ENCODE data around the gene EID3.

EID3 gene

DNA sequence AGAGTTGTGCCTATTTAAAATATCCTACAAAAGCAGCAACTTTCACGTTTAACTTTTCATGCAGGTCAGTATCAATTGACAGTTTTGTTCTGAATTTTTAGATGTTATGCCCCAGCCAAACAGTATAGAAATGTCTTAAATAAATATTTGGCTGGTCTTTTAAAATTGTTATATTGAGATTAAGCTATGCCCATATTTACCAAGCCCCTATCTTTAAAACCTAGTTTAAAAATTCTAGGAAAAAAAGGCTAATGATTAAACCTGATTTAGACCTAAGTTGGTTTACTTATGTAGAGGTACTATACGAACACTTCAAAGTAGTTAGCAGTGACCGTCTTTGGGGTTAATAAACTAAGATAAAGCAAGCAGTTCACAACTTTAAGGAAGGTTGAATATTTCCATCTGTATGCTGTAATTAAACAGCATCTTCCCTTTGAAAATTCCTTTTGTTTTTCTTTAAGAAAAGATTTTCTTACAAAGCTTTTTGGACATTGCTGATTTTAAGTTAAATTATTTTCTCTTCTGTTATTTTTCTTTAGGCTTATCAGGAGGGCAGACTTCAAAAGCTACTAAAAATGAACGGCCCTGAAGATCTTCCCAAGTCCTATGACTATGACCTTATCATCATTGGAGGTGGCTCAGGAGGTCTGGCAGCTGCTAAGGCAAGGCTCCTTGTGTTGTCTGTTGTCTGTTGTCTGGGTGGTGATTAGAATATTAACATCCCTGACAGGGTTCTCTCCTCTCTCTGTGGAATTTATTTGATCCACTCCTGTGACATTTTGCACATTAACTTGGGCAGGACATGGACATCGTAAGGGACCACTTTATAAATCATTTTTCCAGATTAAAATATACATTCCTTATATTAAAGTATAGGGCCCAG, 7.5 kb downstream of the EID3 start:
- no CpG with 5 or more reads among the region's 5 CpGs for WGBS, 2 donors (ENCODE audit: extremely low coverage in 2 of 2, insufficient read length in 2 of 2, insufficient replicate concordance in 1 of 2)
- Histone ChIP-seq H3K27me3 (ENCODE audit: control insufficient read depth in 3 of 3, insufficient read depth in 3 of 3, low read depth in 1 of 3, low read length in 3 of 3) (no peaks in the 10 kb centered on the region), H3K79me1 (ENCODE audit: low read depth, low read length) (peaks cover 3% of the 10 kb centered on the region), H2AFZ (ENCODE audit: low read length) (no peak overlapping the region), H3K18ac (ENCODE audit: low read length) (no peak overlapping the region), H2AK5ac (ENCODE audit: low read depth, low read length) (no peak overlapping the region), H3K36me3 (replicated peaks in 1 of 2; ENCODE audit: control insufficient read depth in 2 of 2, insufficient read depth in 2 of 2, low read length in 2 of 2) (peaks cover 18 to 83% of the 10 kb centered on the region in 2 donors), H2BK12ac (ENCODE audit: low read length) (no peak overlapping the region), H3K4me1 (ENCODE audit: control insufficient read depth in 2 of 2, insufficient read depth in 1 of 2, low read depth in 1 of 2, low read length in 2 of 2) (peaks cover 0 to 2% of the 10 kb centered on the region in 2 donors), H3K9me3 (replicated peaks in 1 of 2; ENCODE audit: control insufficient read depth in 2 of 2, insufficient read depth in 1 of 2, low read depth in 1 of 2, low read length in 2 of 2) (peaks cover 0 to 2% of the 10 kb centered on the region in 2 donors), H4K8ac (ENCODE audit: low read depth, low read length) (no peak overlapping the region), H2BK120ac (ENCODE audit: low read depth, low read length) (no peak overlapping the region), H4K91ac (ENCODE audit: low read depth, low read length, poor library complexity) (no peak overlapping the region), H2BK5ac (ENCODE audit: low read length) (no peak overlapping the region), H3K4ac (ENCODE audit: low read length) (no peak overlapping the region), H3K4me2 (ENCODE audit: insufficient read depth, low read length, poor library complexity, severe bottlenecking) (no peak overlapping the region), H3K4me3 (ENCODE audit: low read length in 2 of 2) (no peak overlapping the region), H3K23ac (ENCODE audit: low read depth, low read length, poor library complexity) (no peak overlapping the region), H3K9ac (ENCODE audit: low read depth, low read length, poor library complexity) (no peak overlapping the region), H3K27ac (replicated peaks; ENCODE audit: low read length) (no peak overlapping the region), H3K14ac (ENCODE audit: low read length) (no peak overlapping the region), H2BK15ac (ENCODE audit: low read length) (no peak overlapping the region)
- DNase-seq (ENCODE audit: low spot score): no peak

DNA sequence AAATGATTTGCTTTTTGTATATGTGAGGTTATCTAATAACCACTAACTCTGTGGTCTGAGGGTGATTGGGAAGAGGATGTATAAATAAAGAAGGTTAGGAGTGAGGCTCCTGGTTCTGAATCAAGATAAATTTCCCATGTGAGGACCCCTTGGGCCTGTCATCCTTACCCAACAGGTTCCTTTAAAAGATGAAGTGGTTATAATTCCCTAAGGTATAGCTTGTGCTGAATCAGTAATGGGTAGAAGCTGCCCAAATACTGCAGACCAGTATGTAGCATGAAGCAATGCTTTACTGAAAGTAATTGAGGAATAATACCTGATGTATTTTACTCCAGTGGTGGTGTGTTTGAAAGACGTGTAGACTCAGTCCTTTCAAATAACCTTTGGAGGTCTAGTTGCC, 8.7 kb downstream of the EID3 start:
- no peak overlapping the region for H2BK12ac ChIP-seq (ENCODE audit: low read length)
- peaks cover 3% of the 10 kb centered on the region for H3K79me1 ChIP-seq (ENCODE audit: low read depth, low read length)
- no CpG with 5 or more reads among the region's 1 CpG for WGBS, 2 donors (ENCODE audit: extremely low coverage in 2 of 2, insufficient read length in 2 of 2, insufficient replicate concordance in 1 of 2)
- no peak overlapping the region for H4K91ac ChIP-seq (ENCODE audit: low read depth, low read length, poor library complexity)
- no peak overlapping the region for H2BK120ac ChIP-seq (ENCODE audit: low read depth, low read length)
- H3K14ac ChIP-seq (ENCODE audit: low read length): no peak overlapping the region
- H4K8ac ChIP-seq (ENCODE audit: low read depth, low read length): no peak overlapping the region
- no peak overlapping the region for H3K4ac ChIP-seq (ENCODE audit: low read length)
- no peak overlapping the region for H2BK5ac ChIP-seq (ENCODE audit: low read length)
- no peak for DNase-seq (ENCODE audit: low spot score)
- H3K4me3 ChIP-seq (ENCODE audit: low read length in 2 of 2): no peak overlapping the region
- peaks cover 20 to 84% of the 10 kb centered on the region in 2 donors for H3K36me3 ChIP-seq (replicated peaks in 1 of 2; ENCODE audit: control insufficient read depth in 2 of 2, insufficient read depth in 2 of 2, low read length in 2 of 2)
- H3K4me2 ChIP-seq (ENCODE audit: insufficient read depth, low read length, poor library complexity, severe bottlenecking): no peak overlapping the region
- no peaks in the 10 kb centered on the region for H3K27me3 ChIP-seq (ENCODE audit: control insufficient read depth in 3 of 3, insufficient read depth in 3 of 3, low read depth in 1 of 3, low read length in 3 of 3)
- H2AK5ac ChIP-seq (ENCODE audit: low read depth, low read length): no peak overlapping the region
- peaks cover 0 to 2% of the 10 kb centered on the region in 2 donors for H3K4me1 ChIP-seq (ENCODE audit: control insufficient read depth in 2 of 2, insufficient read depth in 1 of 2, low read depth in 1 of 2, low read length in 2 of 2)
- H3K9me3 ChIP-seq (replicated peaks in 1 of 2; ENCODE audit: control insufficient read depth in 2 of 2, insufficient read depth in 1 of 2, low read depth in 1 of 2, low read length in 2 of 2): peaks cover 0 to 2% of the 10 kb centered on the region in 2 donors
- no peak overlapping the region for H3K27ac ChIP-seq (replicated peaks; ENCODE audit: low read length)
- no peak overlapping the region for H3K18ac ChIP-seq (ENCODE audit: low read length)
- no peak overlapping the region for H2AFZ ChIP-seq (ENCODE audit: low read length)
- no peak overlapping the region for H2BK15ac ChIP-seq (ENCODE audit: low read length)
- no peak overlapping the region for H3K23ac ChIP-seq (ENCODE audit: low read depth, low read length, poor library complexity)
- H3K9ac ChIP-seq (ENCODE audit: low read depth, low read length, poor library complexity): no peak overlapping the region

DNA sequence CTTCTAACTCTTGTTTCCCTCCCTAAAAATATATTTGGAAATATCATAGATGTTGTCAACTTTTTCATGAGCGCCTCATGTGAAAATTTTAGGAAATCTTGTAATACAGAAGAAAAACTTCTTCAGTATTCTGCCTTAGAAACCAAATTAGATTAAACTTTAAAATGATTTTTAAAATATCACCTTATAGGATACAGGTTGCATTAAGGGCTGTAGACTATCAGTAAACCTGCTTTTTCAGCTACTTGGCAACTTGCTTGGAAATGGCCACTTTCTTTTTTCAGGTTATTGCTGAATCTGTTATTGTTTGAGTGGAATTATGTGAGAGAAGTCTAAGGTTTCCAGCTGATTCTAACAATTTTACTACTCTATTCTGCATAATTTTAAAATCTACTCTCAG, 9.1 kb downstream of the EID3 start:
- peaks cover 24 to 86% of the 10 kb centered on the region in 2 donors for H3K36me3 ChIP-seq (replicated peaks in 1 of 2; ENCODE audit: control insufficient read depth in 2 of 2, insufficient read depth in 2 of 2, low read length in 2 of 2)
- WGBS, 2 donors (ENCODE audit: extremely low coverage in 2 of 2, insufficient read length in 2 of 2, insufficient replicate concordance in 1 of 2): no CpG with 5 or more reads among the region's 1 CpG

DNA sequence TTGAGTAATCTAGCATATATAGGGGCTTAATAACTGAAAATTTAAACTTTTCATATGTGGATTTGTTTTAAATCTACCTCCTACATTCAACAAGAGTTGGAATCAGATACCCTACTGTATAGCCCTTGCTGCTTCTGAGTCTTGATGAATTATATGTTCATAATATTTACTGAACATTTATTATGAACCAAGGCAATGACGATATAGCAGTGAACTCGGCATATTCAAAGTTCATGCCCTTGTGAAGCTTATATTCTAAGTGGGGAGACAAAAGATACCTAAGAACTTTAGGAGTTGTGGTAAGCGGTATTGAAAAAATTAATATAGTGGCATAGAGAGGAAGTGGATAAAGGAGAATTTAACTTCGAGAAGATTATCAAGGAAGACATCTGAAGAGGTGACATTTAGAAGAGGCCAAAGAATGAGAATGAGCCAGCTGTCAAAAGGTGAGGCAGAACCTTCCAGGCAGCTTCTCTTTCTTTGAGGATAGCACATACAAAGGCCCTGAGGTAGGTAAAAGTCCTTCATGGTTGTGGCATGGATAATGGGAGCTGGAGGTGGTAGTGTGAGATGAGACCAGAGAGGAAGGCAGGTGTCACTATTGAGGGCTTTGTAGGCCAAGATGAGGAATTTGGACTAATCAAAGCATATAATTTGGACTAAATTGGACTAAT, 10.2 kb downstream of the EID3 start:
- Histone ChIP-seq H2AFZ (ENCODE audit: low read length) (no peak overlapping the region), H3K4me1 (ENCODE audit: control insufficient read depth in 2 of 2, insufficient read depth in 1 of 2, low read depth in 1 of 2, low read length in 2 of 2) (peaks cover 0 to 2% of the 10 kb centered on the region in 2 donors), H3K9ac (ENCODE audit: low read depth, low read length, poor library complexity) (no peak overlapping the region), H3K18ac (ENCODE audit: low read length) (no peak overlapping the region), H3K14ac (ENCODE audit: low read length) (no peak overlapping the region), H3K79me1 (ENCODE audit: low read depth, low read length) (peaks cover 3% of the 10 kb centered on the region), H2BK12ac (ENCODE audit: low read length) (no peak overlapping the region), H4K8ac (ENCODE audit: low read depth, low read length) (no peak overlapping the region), H3K4me2 (ENCODE audit: insufficient read depth, low read length, poor library complexity, severe bottlenecking) (no peak overlapping the region), H3K27me3 (ENCODE audit: control insufficient read depth in 3 of 3, insufficient read depth in 3 of 3, low read depth in 1 of 3, low read length in 3 of 3) (no peaks in the 10 kb centered on the region), H2BK15ac (ENCODE audit: low read length) (no peak overlapping the region), H3K4ac (ENCODE audit: low read length) (no peak overlapping the region), H3K36me3 (replicated peaks in 1 of 2; ENCODE audit: control insufficient read depth in 2 of 2, insufficient read depth in 2 of 2, low read length in 2 of 2) (peaks cover 26 to 94% of the 10 kb centered on the region in 2 donors), H2AK5ac (ENCODE audit: low read depth, low read length) (no peak overlapping the region), H3K9me3 (replicated peaks in 1 of 2; ENCODE audit: control insufficient read depth in 2 of 2, insufficient read depth in 1 of 2, low read depth in 1 of 2, low read length in 2 of 2) (peaks cover 0 to 2% of the 10 kb centered on the region in 2 donors), H3K4me3 (ENCODE audit: low read length in 2 of 2) (no peak overlapping the region), H4K91ac (ENCODE audit: low read depth, low read length, poor library complexity) (no peak overlapping the region), H2BK5ac (ENCODE audit: low read length) (no peak overlapping the region), H2BK120ac (ENCODE audit: low read depth, low read length) (no peak overlapping the region), H3K23ac (ENCODE audit: low read depth, low read length, poor library complexity) (no peak overlapping the region), H3K27ac (replicated peaks; ENCODE audit: low read length) (no peak overlapping the region)
- WGBS, 2 donors (ENCODE audit: extremely low coverage in 2 of 2, insufficient read length in 2 of 2, insufficient replicate concordance in 1 of 2): 100% methylated on average over 1 of the region's 4 CpGs; no CpG with 5 or more reads in 1 of the 2 donors
- no peak for DNase-seq (ENCODE audit: low spot score)

More for the DNA sequence above, 9.1 kb downstream of the EID3 start:
- no peak overlapping the region for H4K91ac ChIP-seq (ENCODE audit: low read depth, low read length, poor library complexity)
- H3K27me3 ChIP-seq (ENCODE audit: control insufficient read depth in 3 of 3, insufficient read depth in 3 of 3, low read depth in 1 of 3, low read length in 3 of 3): no peaks in the 10 kb centered on the region
- no peak overlapping the region for H2BK12ac ChIP-seq (ENCODE audit: low read length)
- no peak overlapping the region for H2BK120ac ChIP-seq (ENCODE audit: low read depth, low read length)
- H3K79me1 ChIP-seq (ENCODE audit: low read depth, low read length): peaks cover 3% of the 10 kb centered on the region
- no peak overlapping the region for H3K14ac ChIP-seq (ENCODE audit: low read length)
- no peak overlapping the region for H3K23ac ChIP-seq (ENCODE audit: low read depth, low read length, poor library complexity)
- H4K8ac ChIP-seq (ENCODE audit: low read depth, low read length): no peak overlapping the region
- no peak overlapping the region for H2AK5ac ChIP-seq (ENCODE audit: low read depth, low read length)
- H3K4ac ChIP-seq (ENCODE audit: low read length): no peak overlapping the region
- H2AFZ ChIP-seq (ENCODE audit: low read length): no peak overlapping the region
- H3K9ac ChIP-seq (ENCODE audit: low read depth, low read length, poor library complexity): no peak overlapping the region
- H3K4me2 ChIP-seq (ENCODE audit: insufficient read depth, low read length, poor library complexity, severe bottlenecking): no peak overlapping the region
- no peak overlapping the region for H3K27ac ChIP-seq (replicated peaks; ENCODE audit: low read length)
- H3K9me3 ChIP-seq (replicated peaks in 1 of 2; ENCODE audit: control insufficient read depth in 2 of 2, insufficient read depth in 1 of 2, low read depth in 1 of 2, low read length in 2 of 2): peaks cover 0 to 2% of the 10 kb centered on the region in 2 donors
- H2BK5ac ChIP-seq (ENCODE audit: low read length): no peak overlapping the region
- DNase-seq (ENCODE audit: low spot score): no peak
- peaks cover 0 to 2% of the 10 kb centered on the region in 2 donors for H3K4me1 ChIP-seq (ENCODE audit: control insufficient read depth in 2 of 2, insufficient read depth in 1 of 2, low read depth in 1 of 2, low read length in 2 of 2)
- H3K4me3 ChIP-seq (ENCODE audit: low read length in 2 of 2): no peak overlapping the region
- no peak overlapping the region for H3K18ac ChIP-seq (ENCODE audit: low read length)
- no peak overlapping the region for H2BK15ac ChIP-seq (ENCODE audit: low read length)
